GM12878 (cell line): ENCODE measurements around the gene RPS3. TPM values are rescaled to one million over a fixed set of nuclear protein-coding genes. Genes with fewer than 3 reads are reported as not detected.
"Not testable (repeated sequence)": the region's sequence is repeated elsewhere in the genome, so short reads cannot be mapped to it uniquely, and the experiment has no call there.

ENCODE experiments used
- ATAC-seq: fragments of 200-7000 bp; cut with Tn5 transposase; 3 replicates; pipeline ENCODE4 v1.9.1; 2020; ENCODE audit warnings: mild to moderate bottlenecking, moderate library complexity
- BruUV-seq: library from RNA; stranded (reverse); fragments of 400-500 nt; replicated peaks from 2 replicates; lab custom pipeline; 2021; lab: Mats Ljungman, UMichigan
- CTCF ChIA-PET: fragments of 300-600 bp; sonication (Branson Sonifier 250); formaldehyde crosslinking; extraction: SDS; loops from one replicate; lab custom pipeline; 2021; ENCODE audit warnings: inconsistent platforms; lab: Yijun Ruan, JAX
- POLR2A ChIA-PET: fragments of 350-600 bp; formaldehyde crosslinking; extraction: SDS; loops from one replicate; lab custom pipeline; 2021; ENCODE audit warnings: inconsistent platforms; lab: Charles Lee
- RAD21 ChIA-PET: fragments of 300-600 bp; sonication (Branson Sonifier 250); formaldehyde crosslinking; loops from one replicate; lab custom pipeline; 2023; ENCODE audit warnings: antibody characterized with exemption; ENCODE audit not compliant: unreplicated experiment; lab: Charles Lee
- SMC1A ChIA-PET: fragments of 300-600 bp; sonication (Branson Sonifier 250); formaldehyde crosslinking; loops from one replicate; lab custom pipeline; 2023; ENCODE audit not compliant: unreplicated experiment, uncharacterized antibody; lab: Charles Lee
- DNase-seq: peaks from one replicate; pipeline ENCODE4 v3.0.0-alpha.2; 2011; ENCODE audit warnings: low read depth, low spot score
- FAIRE-seq: peaks from 3 replicates; lab custom pipeline; 2011; peaks lifted over from hg19 to GRCh38; lab: Jason Lieb, UNC
- H2AFZ ChIP-seq: 2 replicates; pipeline ENCODE4 v1.6.0; 2011; ENCODE audit warnings: low read depth, low read length, control low read depth; ENCODE audit not compliant: control insufficient read depth
- H3K27ac ChIP-seq: 2 replicates; pipeline ENCODE4 v1.5.1; 2011; ENCODE audit warnings: control low read depth; ENCODE audit not compliant: control insufficient read depth, insufficient read depth
- H3K27me3 ChIP-seq, 2 experiments: replicated peaks in 1 of 2; 2 replicates each; pipeline versions ENCODE4 v1.6.0 to v1.6.1; 2011; ENCODE audit warnings: low read length in 1 of 2; ENCODE audit not compliant: control insufficient read depth in 2 of 2, insufficient read depth in 2 of 2
- H3K36me3 ChIP-seq, 2 experiments: 2 replicates each; pipeline ENCODE4 v1.5.1; 2011; ENCODE audit warnings: low read length in 1 of 2; ENCODE audit not compliant: control insufficient read depth in 2 of 2, insufficient read depth in 2 of 2
- H3K4me1 ChIP-seq: 2 replicates; pipeline ENCODE4 v1.6.1; 2011; ENCODE audit warnings: mild to moderate bottlenecking, low read length, moderate library complexity, mixed read lengths; ENCODE audit not compliant: control insufficient read depth, insufficient read depth
- H3K4me2 ChIP-seq: 2 replicates; pipeline ENCODE4 v1.6.0; 2011; ENCODE audit warnings: control low read depth; ENCODE audit not compliant: control insufficient read depth, insufficient read depth
- H3K4me3 ChIP-seq: fragments of 200-600 bp; sonication (generic); 2 replicates; pipeline ENCODE4 v1.5.1; 2016
- H3K79me2 ChIP-seq: 2 replicates; pipeline ENCODE4 v1.6.0; 2011; ENCODE audit warnings: low read length; ENCODE audit not compliant: control insufficient read depth, insufficient read depth
- H3K9ac ChIP-seq: 2 replicates; pipeline ENCODE4 v1.8.0; 2011; ENCODE audit warnings: low read length, control low read depth, mixed read lengths; ENCODE audit not compliant: control insufficient read depth, insufficient read depth
- H3K9me3 ChIP-seq: replicated peaks from 3 replicates; pipeline ENCODE4 v1.5.1; 2011; ENCODE audit warnings: mild to moderate bottlenecking, low read length; ENCODE audit not compliant: control insufficient read depth, insufficient read depth
- H4K20me1 ChIP-seq: 2 replicates; pipeline ENCODE4 v1.6.0; 2011; ENCODE audit not compliant: control insufficient read depth, insufficient read depth
- NFIC ChIP-seq: IDR thresholded peaks from 2 replicates; pipeline ENCODE4 v1.6.1; 2012; ENCODE audit warnings: low read depth, mild to moderate bottlenecking, inconsistent platforms, low read length, moderate library complexity
- SMAD5 ChIP-seq: IDR thresholded peaks from 2 replicates; pipeline ENCODE4 v1.6.1; 2016; ENCODE audit warnings: antibody characterized with exemption, low read depth
- WRNIP1 ChIP-seq: IDR thresholded peaks from 2 replicates; pipeline ENCODE4 v1.6.1; 2011; ENCODE audit warnings: low read depth, low read length, improper control_type of control experiment, borderline replicate concordance
- YY1 ChIP-seq: IDR thresholded peaks from 2 replicates; pipeline ENCODE4 v1.6.1; 2011; ENCODE audit warnings: low read depth, mild to moderate bottlenecking, low read length
- WGBS: methylation state at CpG from one replicate; pipeline ENCODE4 v1.1.6; 2016; ENCODE audit warnings: low lambda C conversion rate; ENCODE audit not compliant: insufficient replicate concordance, insufficient coverage; ENCODE audit errors: missing lambda C conversion rate; 5-methylcytosine and 5-hydroxymethylcytosine counted together
- in situ Hi-C: fragments of 300-500 bp; cut with MboI; formaldehyde crosslinking; loops from 9 replicates; pipeline ENCODE4 v1.14.3; 2018; ENCODE audit warnings: mixed read lengths
- intact Hi-C: fragments of 100-400 bp; cut with micrococcal nuclease; formaldehyde crosslinking; loops from one replicate; pipeline ENCODE4 v1.14.2; 2022; ENCODE audit not compliant: unreplicated experiment
- polyA plus RNA-seq, 11 experiments: library from polyadenylated mRNA; depleted of rRNA in 4 of 11; unstranded in 6 of 11; stranded (reverse) in 5 of 11; fragments of >200 nt; fragmentation: Nextera tagmentation in 4 of 11; fragmentation: Illumina TruSeq in 1 of 11; extraction: Ambion mirVana in 4 of 11; extraction: Trizol in 1 of 11; gene quantifications; 1 replicate in 1 of 11; 2 replicates in 10 of 11; pipeline versions ENCODE4 v1.2.1 to v1.2.3, GENCODE V29; 2011 to 2016; ENCODE audit warnings: inconsistent platforms in 2 of 11, missing spikeins in 2 of 11, low read depth in 1 of 11
- total RNA-seq, 4 experiments: library from RNA; depleted of rRNA in 3 of 4; stranded (reverse); fragments of >200 nt in 3 of 4; fragmentation: Illumina TruSeq in 1 of 4; extraction: Trizol in 1 of 4; gene quantifications; 2 replicates each; pipeline versions ENCODE4 v1.2.1 to v1.2.3, GENCODE V29; 2013 to 2021

The RPS3 gene
- total and polyA plus RNA-seq, 10 of the 15 experiments (the other 5 are each of a cell fraction or from before 2014, with no cell fraction given) = 2,127 to 9,556 (median 4,327) TPM

DNA sequence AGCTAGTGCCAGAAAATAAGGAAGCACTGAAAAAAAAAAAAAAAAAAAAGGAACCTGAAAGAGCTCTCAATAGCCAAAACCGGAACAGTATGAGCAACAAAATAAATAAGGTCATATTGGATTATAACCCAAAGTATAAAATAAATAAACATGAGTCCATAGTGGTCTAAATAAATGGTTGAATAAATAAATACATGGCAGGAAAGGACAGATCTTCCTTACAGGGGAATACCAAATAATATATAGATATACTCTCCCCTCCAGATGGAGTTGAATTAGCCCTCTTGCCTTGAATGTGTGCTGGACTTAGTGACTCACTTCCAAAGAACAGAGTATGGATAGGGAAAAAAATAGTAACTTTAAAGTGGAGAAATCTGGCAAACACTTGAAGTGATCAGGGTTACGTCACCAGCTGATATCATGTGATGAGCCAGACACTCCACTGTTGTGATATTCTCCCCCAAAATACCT, 33.6 kb upstream of the RPS3 start:
- H3K9ac ChIP-seq = no peak overlapping the region
- RAD21 ChIA-PET = no interaction called here
- POLR2A ChIA-PET = no interaction called here
- FAIRE-seq = no peak
- no peak overlapping the region for H3K4me3 ChIP-seq
- H3K9me3 ChIP-seq = no peaks in the 10 kb centered on the region; the same call in 2 of the 3 replicates
- no peaks in the 10 kb centered on the region for H4K20me1 ChIP-seq
- no peaks in the 10 kb centered on the region for H3K79me2 ChIP-seq
- ATAC-seq = no peak
- H3K36me3 ChIP-seq = no peaks in the 10 kb centered on the region
- CTCF ChIA-PET = no interaction called here
- no peaks in the 10 kb centered on the region for H3K4me1 ChIP-seq
- H3K27ac ChIP-seq = no peak overlapping the region
- no peak for DNase-seq
- no peak overlapping the region for H2AFZ ChIP-seq
- H3K27me3 ChIP-seq = no peaks in the 10 kb centered on the region; a peak in 1 of 4 replicates
- SMC1A ChIA-PET = no interaction called here
- H3K4me2 ChIP-seq = no peak overlapping the region
- intact Hi-C loops = no loop called here
- WGBS = 36% methylated on average over 2 of the region's 2 CpGs
- TF ChIP-seq NFIC (no peak), WRNIP1 (no peak), SMAD5 (no peak), YY1 (no peak)
- TF ChIP-seq, all 136 proteins: peak for 0
- BruUV-seq = no TSS peak
- in situ Hi-C loops = no loop called here

DNA sequence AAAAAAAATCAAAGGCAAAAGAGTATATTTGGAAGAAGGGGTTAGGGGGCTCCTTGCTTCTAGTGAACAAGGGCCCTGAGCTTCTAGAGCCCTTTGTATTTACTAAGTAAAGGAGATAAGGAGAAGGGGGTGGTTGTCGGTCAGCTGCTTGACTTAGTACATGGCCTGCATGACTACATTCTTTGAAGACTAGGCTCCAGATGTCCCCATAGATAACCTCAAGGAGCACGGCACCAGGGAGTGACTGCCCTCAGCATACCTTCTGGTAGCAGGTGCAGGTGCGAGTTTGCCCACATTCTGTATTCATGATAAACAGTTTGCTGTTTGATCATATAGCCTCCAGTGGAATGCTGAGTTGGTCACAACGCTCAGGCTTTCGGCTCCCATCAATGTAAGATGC, 32.5 kb upstream of the RPS3 start:
- H3K79me2 ChIP-seq, H3K4me3 ChIP-seq, POLR2A ChIA-PET, H2AFZ ChIP-seq, H3K4me2 ChIP-seq, H3K9ac ChIP-seq, H3K9me3 ChIP-seq, ATAC-seq, FAIRE-seq, H3K36me3 ChIP-seq, RAD21 ChIA-PET, DNase-seq, H3K27me3 ChIP-seq, CTCF ChIA-PET, BruUV-seq, H3K4me1 ChIP-seq, in situ Hi-C loops, intact Hi-C loops, H3K27ac ChIP-seq, H4K20me1 ChIP-seq: not testable (repeated sequence)
- 49% methylated on average over 5 of the region's 5 CpGs for WGBS
- SMC1A ChIA-PET = interaction anchor here (0.7 kb wide), 1 partner anchor 45 kb away, joined by 3 read pairs; no protein-coding TSS in a partner anchor
